Activated CD4-positive, alpha-beta T cell treated with anti-CD3 and anti-CD28 coated beads, Interleukin-2, amount 50 U/mL, for 1 hour (primary cell): ENCODE measurements around the gene ANP32B.

Experiments
- DNase-seq: peaks from one replicate; pipeline ENCODE4 v3.0.0-alpha.2; 2020

Gene ANP32B

GRCh38 chr9:98034593-98035546 is 51.7 kb downstream of the ANP32B start:
- peak; percentile 94 for DNase-seq

DNA sequence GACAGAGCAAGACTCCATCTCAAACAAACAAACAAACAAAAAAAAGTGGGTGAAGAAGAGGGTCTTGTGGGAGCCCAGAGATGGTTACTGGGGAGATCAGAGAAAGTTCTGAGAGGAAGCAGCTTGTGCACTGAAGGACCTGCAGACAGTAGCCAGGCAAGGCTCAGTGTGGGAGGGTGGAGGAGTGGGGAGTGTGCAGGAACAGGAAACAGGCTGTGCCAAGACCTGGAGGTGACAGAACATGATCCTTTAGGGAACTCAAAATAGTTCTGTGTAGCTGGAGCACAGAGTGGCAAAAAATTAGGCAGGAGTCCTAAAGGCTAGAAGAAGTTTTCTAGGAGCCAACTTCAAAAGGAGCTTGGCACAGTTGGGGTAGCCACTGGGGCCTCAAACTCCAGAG is 54.2 kb downstream of the ANP32B start:
- DNase-seq: no peak

DNA sequence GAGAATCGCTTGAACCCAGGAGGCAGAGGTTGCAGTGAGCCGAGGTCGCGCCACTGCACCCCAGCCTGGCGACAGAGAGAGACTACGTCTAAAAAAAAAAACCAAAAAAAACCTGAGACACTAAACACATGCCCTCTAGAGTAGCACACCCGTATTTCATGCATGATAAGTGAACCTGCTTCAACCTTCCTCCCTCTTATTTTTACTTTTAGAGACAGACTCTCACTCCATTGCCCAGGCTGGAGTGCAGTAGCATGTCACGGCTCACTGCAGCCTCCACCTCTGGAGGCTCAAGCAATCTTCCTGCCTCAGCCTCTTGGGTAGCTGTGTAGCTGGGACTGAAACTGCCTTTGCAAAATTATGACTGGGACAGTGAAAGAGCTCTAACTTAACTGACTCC is 55.8 kb downstream of the ANP32B start:
- no peak for DNase-seq

DNA sequence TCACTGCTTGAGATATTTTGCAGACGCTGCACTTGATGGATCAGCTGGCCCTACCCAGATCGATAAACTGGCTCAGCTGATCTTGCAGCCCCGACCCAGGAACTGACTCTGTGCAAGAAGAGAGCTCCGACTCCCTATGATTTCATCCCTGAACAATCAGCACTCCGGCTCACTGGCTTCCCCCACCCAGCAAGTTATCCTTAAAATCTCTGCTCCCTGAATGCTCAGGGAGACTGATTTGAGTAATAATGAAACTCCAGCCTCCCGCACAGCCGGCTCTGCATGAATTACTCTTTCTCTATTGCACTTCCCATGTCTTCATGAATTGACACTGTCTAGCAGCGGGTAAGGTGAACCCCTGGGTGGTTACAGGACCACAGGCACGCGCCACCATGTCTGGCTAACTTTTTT is 56.5 kb downstream of the ANP32B start:
- no peak for DNase-seq

DNA sequence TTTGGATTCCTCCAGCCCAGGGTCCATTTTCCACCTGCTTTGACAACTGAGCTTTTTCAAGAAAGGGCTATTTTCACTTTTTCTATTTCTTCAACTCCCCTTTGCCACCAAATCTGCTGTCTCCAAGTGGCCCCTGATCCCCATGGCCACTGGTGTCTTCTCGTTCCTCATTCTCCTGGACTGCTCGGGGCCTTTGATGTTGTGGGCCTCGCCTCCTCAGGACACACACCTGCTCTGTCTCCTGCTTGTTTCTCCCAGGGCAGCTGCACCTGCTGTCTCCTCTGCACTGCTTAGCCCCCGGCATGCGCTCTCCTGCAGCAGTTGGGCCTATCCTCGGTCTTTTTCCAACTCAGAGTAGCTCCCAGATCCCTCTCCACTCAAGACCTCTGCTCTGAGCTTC is 57.1 kb downstream of the ANP32B start:
- DNase-seq: no peak

GRCh38 chr9:98043915-98044314 is 60.8 kb downstream of the ANP32B start:
- no peak for DNase-seq

DNA sequence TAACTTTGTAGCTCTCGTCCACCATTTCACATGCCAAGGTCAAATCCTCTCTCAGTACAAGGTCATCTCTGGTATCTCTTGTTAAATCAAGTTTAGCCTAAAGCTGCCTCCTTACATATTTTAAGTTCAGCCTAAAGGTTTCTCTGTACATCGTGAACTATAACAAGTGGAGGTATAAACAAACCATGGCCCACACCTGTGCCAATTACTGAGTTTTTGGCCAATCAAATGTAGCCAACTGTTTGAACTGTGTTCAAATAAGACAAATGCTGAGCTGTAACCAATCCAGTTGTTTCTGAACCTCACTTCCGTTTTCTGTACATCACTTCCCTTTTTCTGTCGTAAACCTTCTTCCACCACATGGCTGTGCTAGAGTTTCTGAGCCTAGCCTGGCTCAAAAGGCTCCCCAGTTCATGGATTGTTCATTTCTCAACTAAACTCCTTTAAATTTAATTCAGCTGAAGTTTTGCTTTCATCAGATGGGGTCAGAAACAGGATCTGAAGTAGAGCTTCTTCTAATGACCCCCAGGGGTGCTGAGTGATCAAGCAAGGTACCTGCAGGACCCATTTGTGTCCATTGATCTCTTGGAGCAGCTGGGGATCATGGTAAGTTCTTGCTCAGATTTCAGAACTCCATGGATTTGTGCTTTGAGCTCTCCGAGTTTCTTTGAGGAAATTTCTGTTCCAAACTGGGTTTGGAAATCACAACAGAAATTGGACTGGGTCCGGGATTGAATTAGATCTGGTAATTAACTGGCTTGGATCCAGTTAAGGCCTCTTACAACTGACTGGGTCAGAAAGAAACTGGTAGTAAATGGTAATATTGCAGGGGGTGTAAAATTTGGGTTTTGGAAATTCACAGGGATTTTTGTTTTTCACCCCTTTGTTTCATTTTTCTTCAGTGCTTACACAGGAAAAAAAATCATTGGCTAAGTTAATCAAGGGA is 62.4 kb downstream of the ANP32B start:
- DNase-seq: peak; percentile 3

DNA sequence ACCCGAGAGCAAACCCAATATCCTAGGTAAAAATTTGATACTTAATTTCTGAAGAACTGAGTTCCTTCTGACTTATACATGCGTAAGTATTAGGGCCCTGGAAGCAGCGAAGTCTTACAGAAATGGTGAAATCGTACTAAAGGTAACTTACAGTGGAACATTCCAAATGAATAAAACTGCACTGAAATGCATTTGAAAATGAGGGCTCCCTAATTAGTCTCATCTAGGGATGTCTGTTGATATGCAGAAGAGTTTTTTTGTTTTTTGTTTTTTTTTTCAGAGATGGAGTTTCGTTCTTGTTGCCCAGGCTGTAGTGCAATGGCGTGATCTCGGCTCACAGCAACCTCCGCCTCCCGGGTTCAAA is 63.0 kb downstream of the ANP32B start:
- DNase-seq: no peak

DNA sequence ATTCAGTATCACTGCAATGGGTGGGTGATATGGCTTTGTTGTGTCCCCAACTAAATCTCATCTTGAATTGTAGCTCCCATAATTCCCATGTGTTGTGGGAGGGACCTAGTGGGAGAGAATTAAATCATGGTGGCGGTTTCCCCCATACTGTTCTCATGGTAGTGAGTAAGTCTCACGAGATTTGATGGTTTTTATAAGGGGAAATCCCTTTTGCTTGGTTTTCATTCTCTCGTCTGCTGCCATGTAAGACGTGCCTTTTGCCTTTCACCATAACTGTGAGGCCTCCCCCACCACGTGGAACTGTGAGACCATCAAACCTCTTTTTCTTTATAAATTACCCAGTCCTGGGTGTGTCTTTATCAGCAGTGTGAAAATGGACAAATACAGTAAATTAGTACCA is 63.9 kb downstream of the ANP32B start:
- no peak for DNase-seq

DNA sequence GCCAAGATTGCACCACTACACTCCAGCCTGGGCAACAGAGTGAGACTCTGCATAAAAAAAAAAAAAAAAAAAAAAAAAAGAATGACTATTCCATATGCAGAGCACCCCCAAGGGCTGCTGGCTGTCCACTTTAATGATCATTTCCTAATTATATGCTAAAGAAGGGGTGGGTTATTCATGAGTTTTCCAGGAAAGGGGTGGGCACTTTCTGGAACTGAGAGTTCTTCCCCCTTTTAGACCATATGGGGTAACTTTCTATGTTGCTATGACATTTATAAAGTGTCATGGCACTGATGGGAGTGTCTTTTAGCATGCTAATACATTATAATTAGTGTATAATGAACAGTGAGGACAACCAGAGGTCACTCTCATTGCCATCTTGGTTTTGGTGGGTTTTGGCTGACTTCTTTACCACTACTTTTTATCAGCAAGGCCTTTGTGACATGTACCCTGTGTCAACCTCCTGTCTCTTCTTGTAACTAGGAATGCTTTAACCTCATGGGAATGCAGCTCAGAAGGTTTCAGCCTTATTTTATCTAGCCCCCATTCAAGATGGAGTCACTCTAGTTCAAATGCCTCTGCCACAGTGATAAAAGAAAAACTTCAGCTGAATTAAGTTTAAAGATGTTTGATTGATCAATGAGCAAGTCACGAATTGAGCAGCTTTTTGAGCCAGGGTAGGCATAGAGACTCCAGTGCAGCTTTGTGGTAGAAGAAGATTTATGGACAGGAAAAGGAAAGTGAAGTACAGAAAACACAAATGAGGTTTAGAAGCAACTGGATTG is 66.3 kb downstream of the ANP32B start:
- no peak for DNase-seq

DNA sequence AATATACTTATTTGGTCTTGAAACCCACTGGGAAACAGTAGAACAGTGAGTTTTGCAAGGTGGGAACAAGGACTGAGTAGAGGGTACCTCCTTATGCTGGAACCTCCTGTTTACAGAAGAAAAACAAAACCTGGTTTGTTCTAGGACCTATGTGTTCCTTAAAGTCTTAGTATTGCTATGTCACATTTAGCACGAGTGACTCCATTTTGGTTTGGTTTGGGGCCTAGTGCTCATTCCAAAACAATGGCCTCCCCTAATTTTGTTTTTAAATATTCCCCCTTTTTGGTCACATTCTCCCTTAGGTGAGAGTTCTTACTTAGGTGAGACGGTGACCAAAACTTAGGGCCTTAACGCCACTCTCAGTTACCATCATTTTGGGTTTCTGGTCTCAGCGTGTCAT is 67.2 kb downstream of the ANP32B start:
- DNase-seq: no peak

GRCh38 chr9:98054376-98054951 is 71.3 kb downstream of the ANP32B start:
- no peak for DNase-seq

GRCh38 chr9:98056269-98057137 is 73.4 kb downstream of the ANP32B start, which contains the start of gene NANS:
Gene NANS (plus strand): TSS chr9:98056732. CDS start chr9:98056809, 77 bp downstream.
- peak; percentile 89 for DNase-seq

DNA sequence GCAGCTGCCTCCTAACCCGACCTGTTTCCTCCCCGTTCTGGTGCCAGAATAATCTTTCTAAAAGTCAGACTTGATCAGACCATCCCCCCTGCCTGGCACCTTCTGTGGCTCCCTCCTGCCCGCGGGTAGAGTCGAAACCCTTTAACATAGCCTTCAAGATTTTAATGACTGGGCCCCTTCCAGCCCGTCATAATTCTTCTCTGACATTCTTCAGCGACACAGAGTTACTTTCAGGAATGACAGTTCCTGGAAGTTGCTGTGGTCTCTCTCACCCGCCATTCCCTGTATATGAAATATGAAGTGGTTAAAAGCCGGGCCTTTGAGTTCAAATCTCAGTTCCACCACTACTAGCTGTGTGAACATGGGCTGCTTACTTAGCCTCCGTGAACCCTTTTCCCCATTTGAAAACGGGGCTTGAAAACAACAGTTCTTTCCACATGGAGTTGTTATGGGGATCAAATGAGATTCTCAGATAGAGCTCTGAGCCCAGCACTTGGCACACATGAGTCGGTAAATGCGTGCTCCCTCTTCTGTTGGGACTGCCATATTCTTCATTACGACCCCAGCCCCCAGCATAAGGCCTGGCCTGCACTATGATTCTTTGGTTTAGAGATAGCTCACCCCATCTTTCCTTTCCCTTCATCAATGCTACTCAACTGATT is 74.1 kb downstream of the ANP32B start:
- DNase-seq: peak; percentile 37

DNA sequence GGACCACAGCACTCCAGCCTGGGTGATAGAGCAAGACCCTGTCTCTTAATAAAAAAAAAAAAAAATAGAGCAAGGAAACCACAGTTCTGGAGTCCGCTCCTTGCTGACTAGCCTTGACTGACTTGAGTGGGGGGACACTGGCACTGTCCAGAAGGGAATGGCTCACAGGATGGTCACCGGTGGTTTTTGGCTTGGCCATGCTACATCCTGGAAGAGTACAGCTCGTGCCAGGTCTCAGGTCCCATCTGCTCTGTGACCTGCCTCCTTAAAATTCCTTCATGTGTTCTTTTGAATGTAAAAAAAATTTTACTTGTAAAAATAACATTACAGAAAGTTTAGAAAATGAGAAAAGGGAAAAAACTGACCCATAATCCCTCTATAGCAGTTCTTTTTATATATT is 79.0 kb downstream of the ANP32B start:
- DNase-seq: no peak

DNA sequence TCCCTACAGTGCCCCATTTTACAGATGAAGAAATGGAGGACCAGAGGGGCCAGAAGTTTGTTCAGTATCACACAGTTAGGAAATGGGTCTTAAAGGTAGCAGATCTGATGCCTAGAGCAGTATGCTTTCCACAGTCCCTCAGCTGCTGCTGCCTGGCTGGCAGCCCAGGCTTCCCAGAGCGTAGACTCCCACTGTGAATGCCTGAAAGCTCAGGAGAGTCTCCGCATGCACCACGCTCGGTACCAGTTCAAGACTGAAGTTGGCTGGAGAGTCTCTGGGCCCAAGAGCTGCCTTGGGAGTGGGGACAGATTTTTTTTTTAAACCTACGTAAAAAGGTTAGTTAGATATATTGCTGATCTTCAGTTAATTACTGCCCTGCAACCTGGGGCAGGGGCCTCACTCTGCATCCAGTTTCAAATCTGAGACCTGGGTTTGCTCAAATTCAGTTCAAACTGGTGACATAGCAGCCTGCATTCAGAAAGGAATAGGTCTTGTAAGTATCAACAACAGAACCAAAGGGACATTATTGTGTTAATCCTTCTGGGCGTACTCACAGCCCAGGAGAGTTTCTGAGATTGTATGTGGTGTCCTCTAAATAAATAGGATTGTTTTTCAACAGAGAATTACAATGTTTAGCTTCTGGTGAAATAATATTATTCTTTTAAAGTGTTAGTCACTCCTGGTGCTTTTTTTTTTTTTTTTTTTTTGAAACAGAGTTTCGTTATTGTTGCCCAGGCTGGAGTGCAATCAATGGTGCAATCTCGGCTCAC is 81.7 kb downstream of the ANP32B start:
- DNase-seq: no peak
